ENCODE data around the gene FLNB.

FLNB gene

DNA sequence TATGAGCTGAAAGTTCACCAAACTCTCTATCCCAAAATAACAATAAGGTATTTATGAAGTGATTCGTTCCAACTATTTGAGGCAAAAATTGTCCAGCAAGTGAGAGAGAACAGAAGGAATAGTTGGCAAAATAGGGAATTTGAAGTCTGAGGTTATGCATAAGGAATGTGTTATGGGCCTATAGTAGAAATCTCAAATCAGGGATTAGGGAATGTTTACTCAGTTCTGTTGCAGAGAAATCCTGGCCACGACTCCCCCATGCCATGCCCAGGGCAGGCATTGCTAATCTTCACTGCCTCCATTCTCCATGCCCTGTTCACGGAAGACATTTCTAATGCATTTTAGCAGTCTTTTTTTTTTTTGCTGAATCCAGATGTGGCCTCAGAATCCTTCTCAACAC is 58.6 kb downstream of the FLNB start:
- Histone ChIP-seq H3K36me3 (ENCODE audit: insufficient read depth, low read length) (no peaks in the 10 kb centered on the region), H4K20me1 (ENCODE audit: insufficient read depth, low read length) (0 out of 2 replicates have a peak, but pooled peaks cover under 1% of the 10 kb centered on the region), H3F3A (ENCODE audit: insufficient read depth, low read length) (no peaks in the 10 kb centered on the region), H3K9ac (ENCODE audit: low read length) (no peak overlapping the region), H3K4me3 (ENCODE audit: low read depth, low read length, poor library complexity, severe bottlenecking) (no peak overlapping the region), H2AFZ (ENCODE audit: low read length) (no peak overlapping the region), H3K27me3 (ENCODE audit: insufficient read depth, low read length) (no peaks in the 10 kb centered on the region), H3K27ac (ENCODE audit: low read depth, low read length, poor library complexity, severe bottlenecking) (no peak overlapping the region), H3K4me2 (ENCODE audit: low read length) (no peak overlapping the region), H3K9me3 (ENCODE audit: low read length) (no peaks in the 10 kb centered on the region), H3K79me2 (ENCODE audit: insufficient read depth, low read length) (no peaks in the 10 kb centered on the region), H3K4me1 (ENCODE audit: insufficient read depth, low read length, severe bottlenecking) (no peaks in the 10 kb centered on the region), H3K9me2 (ENCODE audit: low read depth, low read length) (no peaks in the 10 kb centered on the region)
- no peak for TF ChIP-seq EZH2 (IDR thresholded peaks at IDR 0.05; ENCODE audit: borderline replicate concordance, low read length)
- TF ChIP-seq, protein P1, sequence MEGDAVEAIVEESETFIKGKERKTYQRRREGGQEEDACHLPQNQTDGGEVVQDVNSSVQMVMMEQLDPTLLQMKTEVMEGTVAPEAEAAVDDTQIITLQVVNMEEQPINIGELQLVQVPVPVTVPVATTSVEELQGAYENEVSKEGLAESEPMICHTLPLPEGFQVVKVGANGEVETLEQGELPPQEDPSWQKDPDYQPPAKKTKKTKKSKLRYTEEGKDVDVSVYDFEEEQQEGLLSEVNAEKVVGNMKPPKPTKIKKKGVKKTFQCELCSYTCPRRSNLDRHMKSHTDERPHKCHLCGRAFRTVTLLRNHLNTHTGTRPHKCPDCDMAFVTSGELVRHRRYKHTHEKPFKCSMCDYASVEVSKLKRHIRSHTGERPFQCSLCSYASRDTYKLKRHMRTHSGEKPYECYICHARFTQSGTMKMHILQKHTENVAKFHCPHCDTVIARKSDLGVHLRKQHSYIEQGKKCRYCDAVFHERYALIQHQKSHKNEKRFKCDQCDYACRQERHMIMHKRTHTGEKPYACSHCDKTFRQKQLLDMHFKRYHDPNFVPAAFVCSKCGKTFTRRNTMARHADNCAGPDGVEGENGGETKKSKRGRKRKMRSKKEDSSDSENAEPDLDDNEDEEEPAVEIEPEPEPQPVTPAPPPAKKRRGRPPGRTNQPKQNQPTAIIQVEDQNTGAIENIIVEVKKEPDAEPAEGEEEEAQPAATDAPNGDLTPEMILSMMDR (IDR thresholded peaks at IDR 0.05; ENCODE audit: low read length): no peak

GRCh38 chr3:58068122-58068809 is 60.0 kb downstream of the FLNB start:
- no peak for TF ChIP-seq EZH2 (IDR thresholded peaks at IDR 0.05; ENCODE audit: borderline replicate concordance, low read length)
- TF ChIP-seq, protein P1 (IDR thresholded peaks at IDR 0.05; ENCODE audit: low read length): no peak
- Histone ChIP-seq H3K36me3 (ENCODE audit: insufficient read depth, low read length) (no peaks in the 10 kb centered on the region), H3K9me3 (ENCODE audit: low read length) (no peaks in the 10 kb centered on the region), H3K4me3 (ENCODE audit: low read depth, low read length, poor library complexity, severe bottlenecking) (no peak overlapping the region), H3K9ac (ENCODE audit: low read length) (no peak overlapping the region), H3K79me2 (ENCODE audit: insufficient read depth, low read length) (no peaks in the 10 kb centered on the region), H3F3A (ENCODE audit: insufficient read depth, low read length) (no peaks in the 10 kb centered on the region), H2AFZ (ENCODE audit: low read length) (no peak overlapping the region), H3K9me2 (ENCODE audit: low read depth, low read length) (no peaks in the 10 kb centered on the region), H3K27me3 (ENCODE audit: insufficient read depth, low read length) (no peaks in the 10 kb centered on the region), H3K27ac (ENCODE audit: low read depth, low read length, poor library complexity, severe bottlenecking) (no peak overlapping the region), H3K4me2 (ENCODE audit: low read length) (no peak overlapping the region), H4K20me1 (ENCODE audit: insufficient read depth, low read length) (0 out of 2 replicates have a peak, but pooled peaks cover 3% of the 10 kb centered on the region), H3K4me1 (ENCODE audit: insufficient read depth, low read length, severe bottlenecking) (no peaks in the 10 kb centered on the region)

DNA sequence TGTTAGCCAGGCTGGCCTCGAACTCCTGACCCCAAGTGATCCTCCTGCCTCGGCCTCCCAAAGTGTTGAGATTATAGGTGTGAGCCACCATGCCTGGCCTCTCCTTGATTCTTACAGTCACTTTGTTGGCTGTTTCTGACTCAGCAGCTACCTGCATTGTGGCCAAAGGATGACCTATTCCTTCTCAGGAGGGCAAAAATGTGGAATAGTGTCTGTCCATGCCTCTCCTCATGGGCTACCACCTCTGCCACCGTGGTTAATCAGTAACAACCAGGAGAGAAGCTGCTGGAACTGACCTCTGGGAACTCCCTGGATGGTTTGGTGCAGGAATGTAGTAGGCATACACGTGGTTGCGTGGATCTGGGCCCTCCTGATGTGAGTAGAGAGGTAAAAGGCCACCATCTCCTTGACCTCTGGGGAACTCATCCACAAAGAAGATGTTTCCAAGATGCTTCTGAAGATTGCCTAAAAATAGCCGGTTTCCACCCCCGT is 63.3 kb downstream of the FLNB start:
- H3K27ac ChIP-seq (ENCODE audit: low read depth, low read length, poor library complexity, severe bottlenecking): no peak overlapping the region
- 0 out of 2 replicates have a peak, but pooled peaks cover 3% of the 10 kb centered on the region for H4K20me1 ChIP-seq (ENCODE audit: insufficient read depth, low read length)
- H3K79me2 ChIP-seq (ENCODE audit: insufficient read depth, low read length): no peaks in the 10 kb centered on the region
- TF ChIP-seq, protein P1 (IDR thresholded peaks at IDR 0.05; ENCODE audit: low read length): no peak
- TF ChIP-seq EZH2 (IDR thresholded peaks at IDR 0.05; ENCODE audit: borderline replicate concordance, low read length): no peak
- H3K4me2 ChIP-seq (ENCODE audit: low read length): no peak overlapping the region
- peaks cover 13% of the 10 kb centered on the region for H3K4me1 ChIP-seq (ENCODE audit: insufficient read depth, low read length, severe bottlenecking)
- H3F3A ChIP-seq (ENCODE audit: insufficient read depth, low read length): no peaks in the 10 kb centered on the region
- no peaks in the 10 kb centered on the region for H3K36me3 ChIP-seq (ENCODE audit: insufficient read depth, low read length)
- H2AFZ ChIP-seq (ENCODE audit: low read length): no peak overlapping the region
- H3K9me3 ChIP-seq (ENCODE audit: low read length): no peaks in the 10 kb centered on the region
- H3K9me2 ChIP-seq (ENCODE audit: low read depth, low read length): no peaks in the 10 kb centered on the region
- no peak overlapping the region for H3K9ac ChIP-seq (ENCODE audit: low read length)
- no peak overlapping the region for H3K4me3 ChIP-seq (ENCODE audit: low read depth, low read length, poor library complexity, severe bottlenecking)
- no peaks in the 10 kb centered on the region for H3K27me3 ChIP-seq (ENCODE audit: insufficient read depth, low read length)
